HUES48 (cell line): ENCODE results near the gene CRYM.

ENCODE experiments used
- H3K27ac ChIP-seq: one replicate; pipeline ENCODE4 v1.7.0; 2013; ENCODE audit warnings: low read depth, low read length, inconsistent platforms
- H3K27me3 ChIP-seq: 2 replicates; pipeline ENCODE4 v1.6.1; 2013; ENCODE audit warnings: mild to moderate bottlenecking, low read length; ENCODE audit not compliant: control insufficient read depth, insufficient read depth
- H3K36me3 ChIP-seq: 2 replicates; pipeline ENCODE4 v1.6.1; 2013; ENCODE audit warnings: low read length; ENCODE audit not compliant: control insufficient read depth, insufficient read depth
- H3K4me1 ChIP-seq: 2 replicates; pipeline ENCODE4 v1.6.1; 2013; ENCODE audit warnings: mild to moderate bottlenecking, low read length; ENCODE audit not compliant: control insufficient read depth, insufficient read depth
- H3K4me3 ChIP-seq: 2 replicates; pipeline ENCODE4 v1.5.1; 2013; ENCODE audit warnings: mild to moderate bottlenecking, low read depth, low read length
- H3K9ac ChIP-seq: 2 replicates; pipeline ENCODE4 v1.6.1; 2013; ENCODE audit warnings: mild to moderate bottlenecking, low read depth, low read length, moderate library complexity
- H3K9me3 ChIP-seq: 2 replicates; pipeline ENCODE4 v1.6.1; 2013; ENCODE audit warnings: low read length; ENCODE audit not compliant: control insufficient read depth, insufficient read depth

The CRYM gene

GRCh38 chr16:21242756-21243155 is 35.3 kb downstream of the CRYM start:
- Histone ChIP-seq H3K4me3 (no peak overlapping the region), H3K36me3 (no peaks in the 10 kb centered on the region), H3K27me3 (no peaks in the 10 kb centered on the region), H3K9me3 (no peaks in the 10 kb centered on the region), H3K9ac (no peak overlapping the region), H3K27ac (no peak overlapping the region), H3K4me1 (no peaks in the 10 kb centered on the region)

- no peak overlapping the region for H3K27ac ChIP-seq
- H3K4me1 ChIP-seq, result no peaks in the 10 kb centered on the region
These were observed 38.4 kb downstream of the CRYM start for GRCh38 chr16:21239646-21240045.

GRCh38 chr16:21236831-21237230 is 41.3 kb downstream of the CRYM start:
- H3K27me3 ChIP-seq, result no peaks in the 10 kb centered on the region
- no peak overlapping the region for H3K4me3 ChIP-seq
- H3K4me1 ChIP-seq, result no peaks in the 10 kb centered on the region
- no peak overlapping the region for H3K9ac ChIP-seq
- H3K27ac ChIP-seq, result no peak overlapping the region
- H3K9me3 ChIP-seq, result no peaks in the 10 kb centered on the region
- no peaks in the 10 kb centered on the region for H3K36me3 ChIP-seq

More at GRCh38 chr16:21239646-21240045, 38.4 kb downstream of the CRYM start:
- Histone ChIP-seq H3K9me3 (no peaks in the 10 kb centered on the region), H3K36me3 (no peaks in the 10 kb centered on the region), H3K4me3 (no peak overlapping the region), H3K27me3 (no peaks in the 10 kb centered on the region), H3K9ac (no peak overlapping the region)

- H3K9ac ChIP-seq, result no peak overlapping the region
- no peaks in the 10 kb centered on the region for H3K27me3 ChIP-seq
- no peaks in the 10 kb centered on the region for H3K4me1 ChIP-seq
- no peaks in the 10 kb centered on the region for H3K9me3 ChIP-seq
- H3K27ac ChIP-seq, result no peak overlapping the region
- no peak overlapping the region for H3K4me3 ChIP-seq
- H3K36me3 ChIP-seq, result no peaks in the 10 kb centered on the region
These were observed 42.9 kb downstream of the CRYM start for GRCh38 chr16:21235199-21235585.

- no peak within 1 kb of the TSS for H3K9ac ChIP-seq
- H3K4me1 ChIP-seq, result no peaks in the 10 kb centered on the region
- H3K4me3 ChIP-seq, result no peak within 1 kb of the TSS
- H3K36me3 ChIP-seq, result no peaks in the 10 kb centered on the region
- no peak within 1 kb of the TSS for H3K27ac ChIP-seq
- no peaks in the 10 kb centered on the region for H3K9me3 ChIP-seq
- H3K27me3 ChIP-seq, result no peaks in the 10 kb centered on the region
These were observed 44.5 kb downstream of the CRYM start, which contains the start of gene ANKS4B for GRCh38 chr16:21233521-21234150. TSS of gene ANKS4B (plus strand) at chr16:21233699. CDS start at chr16:21233738, 39 bp downstream.

GRCh38 chr16:21233045-21233520 is 45.0 kb downstream of the CRYM start:
- H3K4me1 ChIP-seq, result no peaks in the 10 kb centered on the region
- no peak overlapping the region for H3K9ac ChIP-seq
- H3K36me3 ChIP-seq, result no peaks in the 10 kb centered on the region
- H3K4me3 ChIP-seq, result no peak overlapping the region
- no peaks in the 10 kb centered on the region for H3K9me3 ChIP-seq
- H3K27me3 ChIP-seq, result no peaks in the 10 kb centered on the region
- no peak overlapping the region for H3K27ac ChIP-seq

GRCh38 chr16:21228361-21228872 is 49.7 kb downstream of the CRYM start:
- no peak overlapping the region for H3K27ac ChIP-seq
- H3K4me1 ChIP-seq, result peaks cover 6% of the 10 kb centered on the region
- no peak overlapping the region for H3K9ac ChIP-seq
- no peak overlapping the region for H3K4me3 ChIP-seq
- H3K9me3 ChIP-seq, result no peaks in the 10 kb centered on the region
- H3K27me3 ChIP-seq, result no peaks in the 10 kb centered on the region
- H3K36me3 ChIP-seq, result no peaks in the 10 kb centered on the region

GRCh38 chr16:21227866-21228265 is 50.2 kb downstream of the CRYM start:
- Histone ChIP-seq H3K9me3 (no peaks in the 10 kb centered on the region), H3K27ac (no peak overlapping the region), H3K36me3 (no peaks in the 10 kb centered on the region), H3K9ac (no peak overlapping the region), H3K4me1 (peaks cover 10% of the 10 kb centered on the region), H3K4me3 (no peak overlapping the region), H3K27me3 (no peaks in the 10 kb centered on the region)

GRCh38 chr16:21226749-21227148 is 51.3 kb downstream of the CRYM start:
- Histone ChIP-seq H3K27me3 (no peaks in the 10 kb centered on the region), H3K4me1 (peaks cover 18% of the 10 kb centered on the region), H3K36me3 (no peaks in the 10 kb centered on the region), H3K9ac (no peak overlapping the region), H3K4me3 (no peak overlapping the region), H3K27ac (no peak overlapping the region), H3K9me3 (no peaks in the 10 kb centered on the region)

- no peak overlapping the region for H3K9ac ChIP-seq
- H3K4me3 ChIP-seq, result no peak overlapping the region
- H3K27me3 ChIP-seq, result no peaks in the 10 kb centered on the region
- no peak overlapping the region for H3K27ac ChIP-seq
- H3K4me1 ChIP-seq, result peaks cover 29% of the 10 kb centered on the region
- no peaks in the 10 kb centered on the region for H3K9me3 ChIP-seq
- no peaks in the 10 kb centered on the region for H3K36me3 ChIP-seq
These were observed 53.3 kb downstream of the CRYM start for GRCh38 chr16:21224800-21225199.

GRCh38 chr16:21223787-21224186 is 54.3 kb downstream of the CRYM start:
- Histone ChIP-seq H3K9ac (no peak overlapping the region), H3K27ac (no peak overlapping the region), H3K27me3 (no peaks in the 10 kb centered on the region), H3K4me1 (peaks cover 29% of the 10 kb centered on the region), H3K4me3 (no peak overlapping the region), H3K9me3 (no peaks in the 10 kb centered on the region), H3K36me3 (no peaks in the 10 kb centered on the region)
